Heart left ventricle (tissue), 13 donors: Measurements from ENCODE around the gene SMCHD1.

Source experiments
- CTCF ChIP-seq, 12 donors: fragments of 200-600 bp; sonication (generic) in 4 of 12; IDR thresholded peaks; one replicate each; pipeline versions ENCODE4 v1.5.0 to v1.8.0; 2018 to 2022; ENCODE audit warnings: antibody characterized with exemption in 12 of 12, mild to moderate bottlenecking in 5 of 12
- POLR2A ChIP-seq, 2 donors: fragments of 450-650 bp; IDR thresholded peaks; one replicate each; pipeline ENCODE4 v1.6.1; 2017; ENCODE audit warnings: antibody characterized with exemption in 2 of 2, mild to moderate bottlenecking in 2 of 2, moderate library complexity in 2 of 2
- donor health status: ischemic (EF 13 %, LVEDD 7.1; RV severe dilation, severe dysfunction).
- donor health status: DM: no; HTN: yes; CAD: no.
- donor health status: DM: no; HTN: no; CAD: no.
- donor health status: ischemic (EF 25% LVEDD 6.9; RV normal size, moderate dysfunction).
- donor health status: ischemic (EF 25% LVEDD 5.7; RV mildly dilated, moderate dysfunction).
- donor health status: ischemic (EF 35%, LVEDD 5.7; RV mildly dilated, moderate dysfunction).
- donor health status: nonischemic (EF 11% LVEDD 7.7; RV severe dilation, severe dysfunction).
- donor health status: DM: yes; HTN: yes; CAD: no.
- donor health status: PGD.
- donor health status: ischemic (EF 29% LVEDD 5.4; RV normal size, mild dysfunction).
- donor health status: nonischemic (EF 23%, LVEDD 6.1; RV moderate dilation, normal function).

- TF ChIP-seq CTCF (IDR thresholded peaks at IDR 0.05) (no peak), POLR2A (IDR thresholded peaks at IDR 0.05) (no peak)
Measured at GRCh38 chr18:2774669-2775068, 119.1 kb downstream of the SMCHD1 start.
